Astrocyte (in vitro differentiated cells and primary cell): ENCODE results near the gene PRSS21. TPM values are rescaled to one million over a fixed set of nuclear protein-coding genes. Genes with fewer than 3 reads are reported as not detected.
A peak's percentile ranks its signal among the peaks of the same experiment; 100 is the strongest.

Experiments used
- DNase-seq: peaks from one replicate; pipeline ENCODE4 v3.0.0-alpha.2; 2010; ENCODE audit warnings: low read depth
- FAIRE-seq: peaks from 2 replicates; lab custom pipeline; 2011; peaks lifted over from hg19 to GRCh38; lab: Jason Lieb, UNC
- H2AFZ ChIP-seq: 2 replicates; pipeline ENCODE4 v1.6.0; 2012; ENCODE audit warnings: low read depth, low read length, inconsistent platforms
- H3K27ac ChIP-seq: 2 replicates; pipeline ENCODE4 v1.5.1; 2011; ENCODE audit warnings: low read depth, low read length, inconsistent platforms
- H3K27me3 ChIP-seq: 2 replicates; pipeline ENCODE4 v1.6.0; 2011; ENCODE audit warnings: low read length, inconsistent platforms; ENCODE audit not compliant: insufficient read depth
- H3K36me3 ChIP-seq: 2 replicates; pipeline ENCODE4 v1.5.1; 2011; ENCODE audit warnings: low read length, inconsistent platforms; ENCODE audit not compliant: insufficient read depth
- H3K4me1 ChIP-seq: 2 replicates; pipeline ENCODE4 v1.5.1; 2011; ENCODE audit warnings: low read length, inconsistent platforms; ENCODE audit not compliant: insufficient read depth
- H3K4me2 ChIP-seq: 2 replicates; pipeline ENCODE4 v1.6.0; 2012; ENCODE audit warnings: low read length, inconsistent platforms
- H3K4me3 ChIP-seq: 2 replicates; pipeline ENCODE4 v1.5.1; 2011; ENCODE audit warnings: low read depth, mild to moderate bottlenecking, low read length, inconsistent platforms; ENCODE audit not compliant: insufficient read depth
- H3K79me2 ChIP-seq: 2 replicates; pipeline ENCODE4 v1.6.0; 2012; ENCODE audit warnings: mild to moderate bottlenecking, low read length, inconsistent platforms; ENCODE audit not compliant: insufficient read depth
- H3K9ac ChIP-seq: 2 replicates; pipeline ENCODE4 v1.6.0; 2012; ENCODE audit warnings: mild to moderate bottlenecking, low read length, inconsistent platforms
- H3K9me3 ChIP-seq: 2 replicates; pipeline ENCODE4 v1.5.1; 2012; ENCODE audit warnings: low read depth, mild to moderate bottlenecking, low read length, inconsistent platforms; ENCODE audit not compliant: insufficient read depth
- H4K20me1 ChIP-seq: 2 replicates; pipeline ENCODE4 v1.6.0; 2012; ENCODE audit warnings: low read length, inconsistent platforms; ENCODE audit not compliant: insufficient read depth
- H3K27ac Mint-ChIP-seq: one replicate; pipeline ENCODE4 v1.8.0; 2021; ENCODE audit warnings: mild to moderate bottlenecking, mixed read lengths; ENCODE audit not compliant: unreplicated experiment
- H3K27me3 Mint-ChIP-seq: one replicate; pipeline ENCODE4 v1.8.0; 2021; ENCODE audit warnings: low read depth, mixed read lengths; ENCODE audit not compliant: unreplicated experiment
- H3K36me3 Mint-ChIP-seq: one replicate; pipeline ENCODE4 v1.8.0; 2021; ENCODE audit warnings: low read depth, mixed read lengths; ENCODE audit not compliant: unreplicated experiment
- H3K4me1 Mint-ChIP-seq: one replicate; pipeline ENCODE4 v1.8.0; 2021; ENCODE audit warnings: low read depth, mixed read lengths; ENCODE audit not compliant: unreplicated experiment
- H3K4me3 Mint-ChIP-seq: one replicate; pipeline ENCODE4 v1.8.0; 2021; ENCODE audit warnings: mild to moderate bottlenecking, moderate library complexity, mixed read lengths; ENCODE audit not compliant: unreplicated experiment
- H3K9me3 Mint-ChIP-seq: one replicate; pipeline ENCODE4 v1.8.0; 2021; ENCODE audit warnings: mild to moderate bottlenecking, mixed read lengths; ENCODE audit not compliant: unreplicated experiment
- CTCF ChIP-seq: IDR thresholded peaks from 2 replicates; pipeline ENCODE4 v1.5.1; 2011; ENCODE audit warnings: low read depth, mild to moderate bottlenecking, inconsistent platforms, low read length, moderate library complexity; ENCODE audit not compliant: insufficient read depth
- EZH2 ChIP-seq: IDR thresholded peaks from 2 replicates; pipeline ENCODE4 v1.6.1; 2012; ENCODE audit warnings: mild to moderate bottlenecking, low read length, inconsistent platforms; ENCODE audit not compliant: insufficient read depth
- total RNA-seq: library from RNA; stranded (reverse); gene quantifications from 2 replicates; pipeline ENCODE4 v1.2.1, GENCODE V29; 2021

Gene PRSS21
- total RNA-seq, 1 donor from 2014 or later: not detected

GRCh38 chr16:2775765-2776499, 41.1 kb upstream of the PRSS21 start:
- no peak for DNase-seq
- Histone ChIP-seq H3K9ac (peak overlapping the region; percentile 99), H2AFZ (no peak overlapping the region), H4K20me1 (peaks cover 52% of the 10 kb centered on the region), H3K27me3 (no peaks in the 10 kb centered on the region), H3K4me2 (peak overlapping the region; percentile 91), H3K9me3 (no peaks in the 10 kb centered on the region), H3K4me3 (peak overlapping the region; percentile 82), H3K79me2 (peaks cover 73% of the 10 kb centered on the region), H3K4me1 (peaks cover 21% of the 10 kb centered on the region), H3K36me3 (peaks cover 24% of the 10 kb centered on the region), H3K27ac (peak overlapping the region; percentile 81)
- H3K9me3 Mint-ChIP-seq: peaks cover 4% of the 10 kb centered on the region
- FAIRE-seq: no peak
- peak overlapping the region; percentile 100 for H3K4me3 Mint-ChIP-seq
- H3K27me3 Mint-ChIP-seq: no peaks in the 10 kb centered on the region
- peak overlapping the region; percentile 98 for H3K27ac Mint-ChIP-seq
- peaks cover 25% of the 10 kb centered on the region for H3K4me1 Mint-ChIP-seq
- TF ChIP-seq CTCF: no peak
- TF ChIP-seq EZH2: no peak
- peaks cover 14% of the 10 kb centered on the region for H3K36me3 Mint-ChIP-seq

GRCh38 chr16:2776500-2777139, 40.4 kb upstream of the PRSS21 start:
- TF ChIP-seq EZH2: no peak
- no peak for TF ChIP-seq CTCF
- H3K9me3 ChIP-seq: no peaks in the 10 kb centered on the region
- peak overlapping the region; percentile 57 for H2AFZ ChIP-seq
- peak overlapping the region; percentile 82 for H3K4me3 ChIP-seq
- Mint-ChIP-seq H3K4me3 (peak overlapping the region; percentile 100), H3K27me3 (no peaks in the 10 kb centered on the region), H3K36me3 (peaks cover 11% of the 10 kb centered on the region), H3K27ac (peak overlapping the region; percentile 98), H3K9me3 (peaks cover 4% of the 10 kb centered on the region), H3K4me1 (peaks cover 21% of the 10 kb centered on the region)
- peak overlapping the region; percentile 81 for H3K27ac ChIP-seq
- H3K27me3 ChIP-seq: no peaks in the 10 kb centered on the region
- peaks cover 21% of the 10 kb centered on the region for H3K4me1 ChIP-seq
- peaks cover 45% of the 10 kb centered on the region for H4K20me1 ChIP-seq
- H3K36me3 ChIP-seq: peaks cover 17% of the 10 kb centered on the region
- peak overlapping the region; percentile 91 for H3K4me2 ChIP-seq
- H3K9ac ChIP-seq: peak overlapping the region; percentile 99
- FAIRE-seq: no peak
- H3K79me2 ChIP-seq: peaks cover 69% of the 10 kb centered on the region
- no peak for DNase-seq
